ENCODE results near the gene COL23A1. TPM values are rescaled to one million over a fixed set of nuclear protein-coding genes. Genes with fewer than 3 reads are reported as not detected.

Gene COL23A1
- total and polyA plus RNA-seq, 8 donors, result 0.52 to 9.5 (median 7.5) TPM

- no peak overlapping the region for H3K4me3 ChIP-seq
- TF ChIP-seq, protein P1, sequence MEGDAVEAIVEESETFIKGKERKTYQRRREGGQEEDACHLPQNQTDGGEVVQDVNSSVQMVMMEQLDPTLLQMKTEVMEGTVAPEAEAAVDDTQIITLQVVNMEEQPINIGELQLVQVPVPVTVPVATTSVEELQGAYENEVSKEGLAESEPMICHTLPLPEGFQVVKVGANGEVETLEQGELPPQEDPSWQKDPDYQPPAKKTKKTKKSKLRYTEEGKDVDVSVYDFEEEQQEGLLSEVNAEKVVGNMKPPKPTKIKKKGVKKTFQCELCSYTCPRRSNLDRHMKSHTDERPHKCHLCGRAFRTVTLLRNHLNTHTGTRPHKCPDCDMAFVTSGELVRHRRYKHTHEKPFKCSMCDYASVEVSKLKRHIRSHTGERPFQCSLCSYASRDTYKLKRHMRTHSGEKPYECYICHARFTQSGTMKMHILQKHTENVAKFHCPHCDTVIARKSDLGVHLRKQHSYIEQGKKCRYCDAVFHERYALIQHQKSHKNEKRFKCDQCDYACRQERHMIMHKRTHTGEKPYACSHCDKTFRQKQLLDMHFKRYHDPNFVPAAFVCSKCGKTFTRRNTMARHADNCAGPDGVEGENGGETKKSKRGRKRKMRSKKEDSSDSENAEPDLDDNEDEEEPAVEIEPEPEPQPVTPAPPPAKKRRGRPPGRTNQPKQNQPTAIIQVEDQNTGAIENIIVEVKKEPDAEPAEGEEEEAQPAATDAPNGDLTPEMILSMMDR (IDR thresholded peaks at IDR 0.05), result no peak
- H3K9me3 ChIP-seq, result no peaks in the 10 kb centered on the region
- no peaks in the 10 kb centered on the region for H3K36me3 ChIP-seq
- peaks cover 0 to 32% of the 10 kb centered on the region in 2 donors for H3K27me3 ChIP-seq
- DNase-seq (no peak), ATAC-seq (no peak)
- intact Hi-C loops (cut with DNase I), result loop anchor here in 1 of 2 donors (10.0 kb wide), 1 partner anchor 308 kb away; no protein-coding TSS in a partner anchor
- no peaks in the 10 kb centered on the region for H3K4me1 ChIP-seq
- no peak overlapping the region for H3K27ac ChIP-seq
Observed at GRCh38 chr5:178583279-178583678, 6.9 kb downstream of the COL23A1 start.

- no peaks in the 10 kb centered on the region for H3K36me3 ChIP-seq
- H3K27ac ChIP-seq, result no peak overlapping the region
- TF ChIP-seq, protein P1 (IDR thresholded peaks at IDR 0.05), result no peak
- intact Hi-C loops (cut with DNase I), result loop anchor here in 1 of 2 donors (10.0 kb wide), 1 partner anchor 307 kb away; no protein-coding TSS in a partner anchor
- no peak for ATAC-seq
- peaks cover 5 to 32% of the 10 kb centered on the region in 2 donors for H3K27me3 ChIP-seq
- no peaks in the 10 kb centered on the region for H3K4me1 ChIP-seq
- no peak overlapping the region for H3K4me3 ChIP-seq
- H3K9me3 ChIP-seq, result no peaks in the 10 kb centered on the region
- no peak for DNase-seq
Observed at GRCh38 chr5:178582291-178582690, 7.9 kb downstream of the COL23A1 start.

DNA sequence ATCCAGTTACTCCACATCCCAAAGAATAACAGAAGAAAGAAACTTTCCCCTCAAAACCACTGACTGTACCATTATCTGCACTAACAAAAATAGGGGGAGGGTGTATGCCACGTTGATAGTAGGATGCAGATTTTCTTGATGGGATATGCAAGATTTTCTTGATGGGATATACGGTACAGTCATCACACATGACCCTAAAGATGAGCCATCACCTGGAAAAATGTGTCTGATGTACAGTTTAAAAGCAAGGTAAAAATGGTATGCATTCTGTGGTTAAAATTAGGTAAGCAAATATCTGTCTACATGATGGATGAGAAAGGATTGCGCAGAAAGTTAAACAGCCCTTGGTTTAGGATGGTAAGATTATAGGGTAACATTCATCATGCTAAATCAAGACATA, 8.6 kb downstream of the COL23A1 start:
- no peak overlapping the region for H3K27ac ChIP-seq
- intact Hi-C loops (cut with DNase I), result loop anchor here in 1 of 2 donors (10.0 kb wide), 1 partner anchor 307 kb away; no protein-coding TSS in a partner anchor
- no peak for DNase-seq
- H3K4me1 ChIP-seq, result peaks cover 0 to 1% of the 10 kb centered on the region in 2 donors
- no peak for ATAC-seq
- peaks cover 12 to 33% of the 10 kb centered on the region in 2 donors for H3K27me3 ChIP-seq
- TF ChIP-seq, protein P1 (IDR thresholded peaks at IDR 0.05), result no peak
- no peak overlapping the region for H3K4me3 ChIP-seq
- no peaks in the 10 kb centered on the region for H3K36me3 ChIP-seq
- no peaks in the 10 kb centered on the region for H3K9me3 ChIP-seq

- H3K27ac ChIP-seq, result no peak overlapping the region
- TF ChIP-seq, protein P1 (IDR thresholded peaks at IDR 0.05), result no peak
Observed at GRCh38 chr5:178580271-178580955, 9.8 kb downstream of the COL23A1 start.

DNA sequence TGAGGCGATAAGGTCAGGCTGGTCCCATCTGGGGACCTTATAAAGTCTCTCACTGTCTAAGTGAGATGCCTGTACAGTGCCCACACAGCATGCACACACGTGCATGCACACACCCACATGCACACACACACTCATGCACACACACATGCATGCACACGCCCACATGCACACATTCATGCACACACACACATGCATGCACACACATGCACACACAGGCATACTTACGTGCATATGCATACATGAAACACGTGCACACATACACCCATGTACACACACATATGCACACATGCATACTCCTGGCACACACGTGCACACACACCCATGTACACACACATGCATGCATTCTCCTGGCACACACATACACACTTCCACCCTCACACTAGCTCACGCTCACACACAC, 12.2 kb downstream of the COL23A1 start:
- H3K9me3 ChIP-seq, result no peaks in the 10 kb centered on the region
- ATAC-seq, result no peak
- H3K27me3 ChIP-seq, result peaks cover 22 to 52% of the 10 kb centered on the region in 2 donors
- H3K4me1 ChIP-seq, result peaks cover 0 to 5% of the 10 kb centered on the region in 2 donors
- DNase-seq, result no peak
- no peak overlapping the region for H3K27ac ChIP-seq
- no peaks in the 10 kb centered on the region for H3K36me3 ChIP-seq
- intact Hi-C loops (cut with DNase I), result no loop called here
- TF ChIP-seq, protein P1 (IDR thresholded peaks at IDR 0.05), result no peak
- no peak overlapping the region for H3K4me3 ChIP-seq

More at GRCh38 chr5:178580271-178580955, 9.8 kb downstream of the COL23A1 start:
- H3K27me3 ChIP-seq, result peaks cover 22 to 45% of the 10 kb centered on the region in 2 donors
- intact Hi-C loops (cut with DNase I), result loop anchor here in 1 of 2 donors (10.0 kb wide), 1 partner anchor 306 kb away; no protein-coding TSS in a partner anchor
- DNase-seq, result no peak
- H3K36me3 ChIP-seq, result no peaks in the 10 kb centered on the region
- no peak for ATAC-seq
- H3K4me3 ChIP-seq, result no peak overlapping the region
- peaks cover 0 to 5% of the 10 kb centered on the region in 2 donors for H3K4me1 ChIP-seq
- no peaks in the 10 kb centered on the region for H3K9me3 ChIP-seq
